Liver (tissue), 9 donors: Measurements from ENCODE around the gene CARD14. TPM values are rescaled to one million over a fixed set of nuclear protein-coding genes. Genes with fewer than 3 reads are reported as not detected.

ENCODE experiments used
- DNase-seq: peaks from one replicate; pipeline ENCODE4 v3.0.0-alpha.2; 2017; ENCODE audit warnings: low spot score
- H3K27ac ChIP-seq, 2 donors: one replicate each; pipeline ENCODE4 v1.7.0; 2013; ENCODE audit warnings: inconsistent platforms in 2 of 2, low read length in 2 of 2, control low read depth in 1 of 2, low read depth in 1 of 2, mild to moderate bottlenecking in 1 of 2
- H3K27me3 ChIP-seq, 4 donors: one replicate each; pipeline versions ENCODE4 v1.6.1 to v1.7.0; 2013; ENCODE audit warnings: low read length in 3 of 4, inconsistent platforms in 1 of 4, mild to moderate bottlenecking in 1 of 4, moderate library complexity in 1 of 4; ENCODE audit not compliant: control insufficient read depth in 4 of 4, insufficient read depth in 4 of 4
- H3K36me3 ChIP-seq, 4 donors: one replicate each; pipeline versions ENCODE4 v1.6.1 to v1.7.0; 2013; ENCODE audit warnings: low read length in 3 of 4, mild to moderate bottlenecking in 3 of 4, low read depth in 1 of 4, moderate library complexity in 1 of 4; ENCODE audit not compliant: control insufficient read depth in 4 of 4, insufficient read depth in 3 of 4
- H3K4me1 ChIP-seq, 4 donors: one replicate each; pipeline versions ENCODE4 v1.6.1 to v1.7.0; 2013; ENCODE audit warnings: low read length in 3 of 4, mild to moderate bottlenecking in 3 of 4, moderate library complexity in 1 of 4; ENCODE audit not compliant: control insufficient read depth in 4 of 4, insufficient read depth in 4 of 4
- H3K4me3 ChIP-seq, 3 donors: one replicate each; pipeline versions ENCODE4 v1.6.1 to v1.7.0; 2013; ENCODE audit warnings: low read length in 3 of 3, control low read depth in 1 of 3, low read depth in 1 of 3, mild to moderate bottlenecking in 1 of 3
- H3K9ac ChIP-seq, 2 donors: one replicate each; pipeline ENCODE4 v1.7.0; 2013; ENCODE audit warnings: low read length in 2 of 2, mild to moderate bottlenecking in 2 of 2, moderate library complexity in 2 of 2, control low read depth in 1 of 2, low read depth in 1 of 2
- H3K9me3 ChIP-seq, 4 donors: one replicate each; pipeline versions ENCODE4 v1.6.1 to v1.7.0; 2013; ENCODE audit warnings: low read length in 3 of 4; ENCODE audit not compliant: control insufficient read depth in 4 of 4
- EGR1 ChIP-seq, 2 donors: IDR thresholded peaks; 2 replicates each; pipeline ENCODE4 v1.6.1; 2016 to 2018; ENCODE audit warnings: antibody characterized with exemption in 2 of 2, low read depth in 2 of 2
- FOXA1 ChIP-seq: IDR thresholded peaks from 2 replicates; pipeline ENCODE4 v1.6.1; 2016; ENCODE audit warnings: antibody characterized with exemption
- FOXA2 ChIP-seq: IDR thresholded peaks from 2 replicates; pipeline ENCODE4 v1.6.1; 2016; ENCODE audit warnings: antibody characterized with exemption
- GABPA ChIP-seq, 2 donors: IDR thresholded peaks in 1 of 2; conservative IDR thresholded peaks in 1 of 2; 2 replicates each; pipeline ENCODE4 v1.6.1; 2016; ENCODE audit warnings: antibody characterized with exemption in 2 of 2, mild to moderate bottlenecking in 1 of 2, moderate library complexity in 1 of 2
- HNF4A ChIP-seq, 2 donors: conservative IDR thresholded peaks; 2 replicates each; pipeline ENCODE4 v1.6.1; 2016; ENCODE audit warnings: antibody characterized with exemption in 2 of 2, mild to moderate bottlenecking in 2 of 2
- HNF4G ChIP-seq: IDR thresholded peaks from 2 replicates; pipeline ENCODE4 v1.6.1; 2016; ENCODE audit warnings: antibody characterized with exemption
- JUND ChIP-seq, 2 donors: IDR thresholded peaks; 2 replicates each; pipeline ENCODE4 v1.6.1; 2016; ENCODE audit warnings: antibody characterized with exemption in 2 of 2
- NR2F2 ChIP-seq: IDR thresholded peaks from 2 replicates; pipeline ENCODE4 v1.6.1; 2016; ENCODE audit warnings: antibody characterized with exemption
- RAD21 ChIP-seq, 2 donors: IDR thresholded peaks; 2 replicates each; pipeline ENCODE4 v1.6.1; 2016; ENCODE audit warnings: antibody characterized with exemption in 2 of 2, mild to moderate bottlenecking in 2 of 2
- RXRA ChIP-seq, 2 donors: IDR thresholded peaks; 2 replicates each; pipeline ENCODE4 v1.6.1; 2017 to 2018; ENCODE audit warnings: antibody characterized with exemption in 2 of 2, mild to moderate bottlenecking in 1 of 2
- SP1 ChIP-seq: IDR thresholded peaks from 2 replicates; pipeline ENCODE4 v1.6.1; 2018; ENCODE audit warnings: antibody characterized with exemption, mild to moderate bottlenecking
- TAF1 ChIP-seq: conservative IDR thresholded peaks from 2 replicates; pipeline ENCODE4 v1.6.1; 2016; ENCODE audit warnings: antibody characterized with exemption, mild to moderate bottlenecking
- YY1 ChIP-seq: IDR thresholded peaks from 2 replicates; pipeline ENCODE4 v1.6.1; 2016; ENCODE audit warnings: antibody characterized with exemption, mild to moderate bottlenecking
- WGBS: extraction: QIAGEN DNeasy Blood & Tissue Kit; methylation state at CpG from one replicate; pipeline ENCODE4 v1.1.7; 2013; 5-methylcytosine and 5-hydroxymethylcytosine counted together
- polyA plus RNA-seq, 2 donors: library from polyadenylated mRNA; stranded (reverse) in 1 of 2; unstranded in 1 of 2; fragments of 200-250 nt in 1 of 2; fragments of >200 nt in 1 of 2; fragmentation: Nextera tagmentation in 1 of 2; extraction: Ambion mirVana in 1 of 2; gene quantifications; one replicate each; pipeline versions ENCODE4 v1.2.1 to v1.2.3, GENCODE V29; 2013 to 2015
- total RNA-seq, 2 donors: library from RNA; depleted of rRNA; stranded (reverse); fragments of >200 nt; gene quantifications; one replicate each; pipeline ENCODE4 v1.2.3, GENCODE V29; 2014
- TF ChIP-seq, protein P1 (sequence below): IDR thresholded peaks from 2 replicates; pipeline ENCODE4 v1.6.1; 2016; ENCODE audit warnings: antibody characterized with exemption, mild to moderate bottlenecking
- TF ChIP-seq, protein P2 (sequence below): IDR thresholded peaks from 2 replicates; pipeline ENCODE4 v1.6.1; 2016; ENCODE audit warnings: antibody characterized with exemption
- TF ChIP-seq, protein P3 (sequence below): IDR thresholded peaks from 2 replicates; pipeline ENCODE4 v1.6.1; 2016; ENCODE audit warnings: antibody characterized with exemption
- TF ChIP-seq, protein P4 (sequence below): IDR thresholded peaks from 2 replicates; pipeline ENCODE4 v1.6.1; 2016; ENCODE audit warnings: antibody characterized with exemption
- TF ChIP-seq, protein P5 (sequence below): fragments of 150-350 bp; IDR thresholded peaks from 2 replicates; pipeline ENCODE4 v1.5.1; 2017; ENCODE audit warnings: improper control_type of control experiment, low read depth, low read length; ENCODE audit not compliant: missing input control
- donor health status: healthy.
- donor health status: healthy.
- donor health status: healthy.
- donor health status: healthy.
- donor health status: healthy.

Gene CARD14
- total and polyA plus RNA-seq, 4 donors = 0.07 to 0.70 (median 0.29) TPM

DNA sequence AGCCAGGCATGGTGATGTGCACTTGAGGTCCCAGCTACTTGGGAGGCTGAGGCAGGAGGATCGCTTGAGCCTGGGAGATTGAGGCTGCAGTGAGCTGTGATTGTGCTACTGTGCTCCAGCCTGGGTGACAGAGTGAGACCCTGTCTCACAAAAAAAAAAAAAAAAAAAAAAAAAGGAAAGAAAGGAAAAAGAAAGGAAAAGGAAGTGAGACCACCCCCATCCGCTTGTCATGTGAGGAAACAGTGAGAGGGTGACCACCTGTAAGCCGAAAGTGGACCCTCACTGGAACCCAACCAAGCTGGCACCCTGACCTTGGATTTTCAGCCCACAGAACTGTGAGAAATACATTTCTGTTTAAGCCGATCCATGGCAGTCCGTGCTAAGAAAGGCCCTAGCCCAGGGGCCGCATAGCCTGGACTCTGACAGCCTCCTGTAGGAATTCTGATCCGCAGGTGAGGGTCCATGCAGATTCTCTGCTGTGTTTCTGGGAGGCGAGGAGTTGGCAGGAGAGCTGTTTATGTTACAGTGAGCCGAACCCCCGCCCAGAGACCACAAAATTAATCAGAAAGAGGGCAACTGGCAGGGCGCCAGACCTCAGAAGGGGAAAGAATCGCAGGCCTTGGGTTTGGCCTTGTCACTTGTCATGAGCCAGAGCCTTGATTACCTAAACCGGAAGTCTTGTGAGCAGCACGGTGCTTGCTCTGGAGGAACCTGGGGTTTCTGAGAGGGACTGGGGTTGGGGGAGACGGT lies 49.4 kb downstream of the CARD14 start:
- H3K4me1 ChIP-seq = peaks cover 0 to 21% (median 9%) of the 10 kb centered on the region in 4 donors
- WGBS = 42% methylated on average over 15 of the region's 15 CpGs
- DNase-seq = peak; percentile 50
- TF ChIP-seq GABPA (IDR thresholded peaks at IDR 0.05 in 1 of 2, conservative IDR thresholded peaks at IDR 0.05 in 1 of 2) = no peak
- TF ChIP-seq, protein P1, sequence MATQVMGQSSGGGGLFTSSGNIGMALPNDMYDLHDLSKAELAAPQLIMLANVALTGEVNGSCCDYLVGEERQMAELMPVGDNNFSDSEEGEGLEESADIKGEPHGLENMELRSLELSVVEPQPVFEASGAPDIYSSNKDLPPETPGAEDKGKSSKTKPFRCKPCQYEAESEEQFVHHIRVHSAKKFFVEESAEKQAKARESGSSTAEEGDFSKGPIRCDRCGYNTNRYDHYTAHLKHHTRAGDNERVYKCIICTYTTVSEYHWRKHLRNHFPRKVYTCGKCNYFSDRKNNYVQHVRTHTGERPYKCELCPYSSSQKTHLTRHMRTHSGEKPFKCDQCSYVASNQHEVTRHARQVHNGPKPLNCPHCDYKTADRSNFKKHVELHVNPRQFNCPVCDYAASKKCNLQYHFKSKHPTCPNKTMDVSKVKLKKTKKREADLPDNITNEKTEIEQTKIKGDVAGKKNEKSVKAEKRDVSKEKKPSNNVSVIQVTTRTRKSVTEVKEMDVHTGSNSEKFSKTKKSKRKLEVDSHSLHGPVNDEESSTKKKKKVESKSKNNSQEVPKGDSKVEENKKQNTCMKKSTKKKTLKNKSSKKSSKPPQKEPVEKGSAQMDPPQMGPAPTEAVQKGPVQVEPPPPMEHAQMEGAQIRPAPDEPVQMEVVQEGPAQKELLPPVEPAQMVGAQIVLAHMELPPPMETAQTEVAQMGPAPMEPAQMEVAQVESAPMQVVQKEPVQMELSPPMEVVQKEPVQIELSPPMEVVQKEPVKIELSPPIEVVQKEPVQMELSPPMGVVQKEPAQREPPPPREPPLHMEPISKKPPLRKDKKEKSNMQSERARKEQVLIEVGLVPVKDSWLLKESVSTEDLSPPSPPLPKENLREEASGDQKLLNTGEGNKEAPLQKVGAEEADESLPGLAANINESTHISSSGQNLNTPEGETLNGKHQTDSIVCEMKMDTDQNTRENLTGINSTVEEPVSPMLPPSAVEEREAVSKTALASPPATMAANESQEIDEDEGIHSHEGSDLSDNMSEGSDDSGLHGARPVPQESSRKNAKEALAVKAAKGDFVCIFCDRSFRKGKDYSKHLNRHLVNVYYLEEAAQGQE = no peak
- no peak for TF ChIP-seq YY1
- TF ChIP-seq, protein P2, sequence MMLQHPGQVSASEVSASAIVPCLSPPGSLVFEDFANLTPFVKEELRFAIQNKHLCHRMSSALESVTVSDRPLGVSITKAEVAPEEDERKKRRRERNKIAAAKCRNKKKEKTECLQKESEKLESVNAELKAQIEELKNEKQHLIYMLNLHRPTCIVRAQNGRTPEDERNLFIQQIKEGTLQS = no peak
- no peak for TF ChIP-seq SP1
- TF ChIP-seq, protein P3, sequence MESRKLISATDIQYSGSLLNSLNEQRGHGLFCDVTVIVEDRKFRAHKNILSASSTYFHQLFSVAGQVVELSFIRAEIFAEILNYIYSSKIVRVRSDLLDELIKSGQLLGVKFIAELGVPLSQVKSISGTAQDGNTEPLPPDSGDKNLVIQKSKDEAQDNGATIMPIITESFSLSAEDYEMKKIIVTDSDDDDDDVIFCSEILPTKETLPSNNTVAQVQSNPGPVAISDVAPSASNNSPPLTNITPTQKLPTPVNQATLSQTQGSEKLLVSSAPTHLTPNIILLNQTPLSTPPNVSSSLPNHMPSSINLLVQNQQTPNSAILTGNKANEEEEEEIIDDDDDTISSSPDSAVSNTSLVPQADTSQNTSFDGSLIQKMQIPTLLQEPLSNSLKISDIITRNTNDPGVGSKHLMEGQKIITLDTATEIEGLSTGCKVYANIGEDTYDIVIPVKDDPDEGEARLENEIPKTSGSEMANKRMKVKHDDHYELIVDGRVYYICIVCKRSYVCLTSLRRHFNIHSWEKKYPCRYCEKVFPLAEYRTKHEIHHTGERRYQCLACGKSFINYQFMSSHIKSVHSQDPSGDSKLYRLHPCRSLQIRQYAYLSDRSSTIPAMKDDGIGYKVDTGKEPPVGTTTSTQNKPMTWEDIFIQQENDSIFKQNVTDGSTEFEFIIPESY = no peak
- no peak for TF ChIP-seq EGR1 (IDR thresholded peaks at IDR 0.05; ENCODE audit: low read depth in 2 of 2)
- no peak for TF ChIP-seq HNF4A (conservative IDR thresholded peaks at IDR 0.05)
- TF ChIP-seq TAF1 = no peak
- TF ChIP-seq RXRA (IDR thresholded peaks at IDR 0.05) = no peak
- no peak for TF ChIP-seq NR2F2
- TF ChIP-seq RAD21 (IDR thresholded peaks at IDR 0.05) = no peak
- TF ChIP-seq, protein P4, sequence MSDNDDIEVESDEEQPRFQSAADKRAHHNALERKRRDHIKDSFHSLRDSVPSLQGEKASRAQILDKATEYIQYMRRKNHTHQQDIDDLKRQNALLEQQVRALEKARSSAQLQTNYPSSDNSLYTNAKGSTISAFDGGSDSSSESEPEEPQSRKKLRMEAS = no peak
- TF ChIP-seq, protein P5, sequence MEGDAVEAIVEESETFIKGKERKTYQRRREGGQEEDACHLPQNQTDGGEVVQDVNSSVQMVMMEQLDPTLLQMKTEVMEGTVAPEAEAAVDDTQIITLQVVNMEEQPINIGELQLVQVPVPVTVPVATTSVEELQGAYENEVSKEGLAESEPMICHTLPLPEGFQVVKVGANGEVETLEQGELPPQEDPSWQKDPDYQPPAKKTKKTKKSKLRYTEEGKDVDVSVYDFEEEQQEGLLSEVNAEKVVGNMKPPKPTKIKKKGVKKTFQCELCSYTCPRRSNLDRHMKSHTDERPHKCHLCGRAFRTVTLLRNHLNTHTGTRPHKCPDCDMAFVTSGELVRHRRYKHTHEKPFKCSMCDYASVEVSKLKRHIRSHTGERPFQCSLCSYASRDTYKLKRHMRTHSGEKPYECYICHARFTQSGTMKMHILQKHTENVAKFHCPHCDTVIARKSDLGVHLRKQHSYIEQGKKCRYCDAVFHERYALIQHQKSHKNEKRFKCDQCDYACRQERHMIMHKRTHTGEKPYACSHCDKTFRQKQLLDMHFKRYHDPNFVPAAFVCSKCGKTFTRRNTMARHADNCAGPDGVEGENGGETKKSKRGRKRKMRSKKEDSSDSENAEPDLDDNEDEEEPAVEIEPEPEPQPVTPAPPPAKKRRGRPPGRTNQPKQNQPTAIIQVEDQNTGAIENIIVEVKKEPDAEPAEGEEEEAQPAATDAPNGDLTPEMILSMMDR = no peak
- no peak for TF ChIP-seq HNF4G
- TF ChIP-seq JUND (IDR thresholded peaks at IDR 0.05) = no peak
- TF ChIP-seq FOXA2 = no peak
- TF ChIP-seq FOXA1 = no peak
- no peaks in the 10 kb centered on the region for H3K9me3 ChIP-seq
- H3K27ac ChIP-seq = peak overlapping the region; percentile 59 to 80
- H3K36me3 ChIP-seq = peaks cover 0 to 12% (median 2%) of the 10 kb centered on the region in 4 donors
- H3K4me3 ChIP-seq = peak overlapping the region; percentile 71 to 93 (median 80)
- H3K9ac ChIP-seq = peak overlapping the region; percentile 75 to 96
- no peaks in the 10 kb centered on the region for H3K27me3 ChIP-seq
